Fibroblast of lung (primary cell): ENCODE measurements around the gene KRT20. TPM values are rescaled to one million over a fixed set of nuclear protein-coding genes. Genes with fewer than 3 reads are reported as not detected.
A peak's percentile ranks its signal among the peaks of the same experiment; 100 is the strongest.

ENCODE experiments used
- DNase-seq, 2 donors: peaks; one replicate each; pipeline versions ENCODE4 v3.0.0 to v3.0.0-alpha.2; 2010; ENCODE audit warnings: low read depth in 2 of 2
- H2AFZ ChIP-seq: 2 replicates; pipeline ENCODE4 v1.5.1; 2012; ENCODE audit warnings: low read length, control low read depth, inconsistent platforms
- H3K27ac ChIP-seq: 2 replicates; pipeline ENCODE4 v1.5.1; 2011; ENCODE audit warnings: low read length, control low read depth; ENCODE audit not compliant: insufficient read depth
- H3K27me3 ChIP-seq: 2 replicates; pipeline ENCODE4 v1.5.1; 2011; ENCODE audit warnings: mild to moderate bottlenecking, low read length; ENCODE audit not compliant: control insufficient read depth, insufficient read depth
- H3K36me3 ChIP-seq: 2 replicates; pipeline ENCODE4 v1.5.1; 2011; ENCODE audit warnings: low read length; ENCODE audit not compliant: control insufficient read depth, insufficient read depth
- H3K4me1 ChIP-seq: 2 replicates; pipeline ENCODE4 v1.5.1; 2011; ENCODE audit warnings: low read length; ENCODE audit not compliant: control insufficient read depth, insufficient read depth; ENCODE audit errors: extremely low read depth
- H3K4me2 ChIP-seq: 2 replicates; pipeline ENCODE4 v1.5.1; 2011; ENCODE audit warnings: low read length, control low read depth; ENCODE audit not compliant: insufficient read depth; ENCODE audit errors: extremely low read depth
- H3K4me3 ChIP-seq, 4 experiments: fragments of 200-600 bp in 1 of 4; sonication (generic) in 1 of 4; replicated peaks in 1 of 4; 2 replicates each; pipeline ENCODE4 v1.5.1; 2011 to 2016; ENCODE audit warnings: low read length in 4 of 4, low read depth in 3 of 4, mild to moderate bottlenecking in 3 of 4, control low read depth in 2 of 4, inconsistent platforms in 1 of 4, mixed read lengths in 1 of 4; ENCODE audit not compliant: insufficient read depth in 1 of 4; ENCODE audit errors: control extremely low read depth in 1 of 4
- H3K79me2 ChIP-seq: 2 replicates; pipeline ENCODE4 v1.5.1; 2012; ENCODE audit warnings: mild to moderate bottlenecking, low read length, inconsistent platforms; ENCODE audit not compliant: control insufficient read depth, insufficient read depth
- H3K9ac ChIP-seq: 2 replicates; pipeline ENCODE4 v1.5.1; 2011; ENCODE audit warnings: mild to moderate bottlenecking, low read length, control low read depth; ENCODE audit not compliant: insufficient read depth
- H3K9me3 ChIP-seq: 2 replicates; pipeline ENCODE4 v1.5.1; 2012; ENCODE audit warnings: low read depth, low read length; ENCODE audit not compliant: control insufficient read depth, insufficient read depth
- H4K20me1 ChIP-seq: 2 replicates; pipeline ENCODE4 v1.5.1; 2011; ENCODE audit warnings: low read length; ENCODE audit not compliant: control insufficient read depth, insufficient read depth; ENCODE audit errors: extremely low read depth
- CTCF ChIP-seq, 2 donors: IDR thresholded peaks in 1 of 2; conservative IDR thresholded peaks in 1 of 2; 1 replicate in 1 of 2; 2 replicates in 1 of 2; pipeline ENCODE4 v1.5.1; 2011 to 2012; ENCODE audit warnings: low read length in 2 of 2, control low read depth in 1 of 2, inconsistent platforms in 1 of 2, low read depth in 1 of 2, mild to moderate bottlenecking in 1 of 2
- EZH2 ChIP-seq: IDR thresholded peaks from 2 replicates; pipeline ENCODE4 v1.5.1; 2012; ENCODE audit warnings: low read length, control low read depth, mild to moderate bottlenecking; ENCODE audit errors: missing control alignments
- polyA plus RNA-seq, 2 donors: library from polyadenylated mRNA; depleted of rRNA in 1 of 2; stranded (reverse) in 1 of 2; unstranded in 1 of 2; fragments of >200 nt; gene quantifications; 2 replicates each; pipeline ENCODE4 v1.2.1, GENCODE V29; 2011 to 2012; ENCODE audit warnings: missing spikeins in 1 of 2
- total RNA-seq: library from RNA; depleted of rRNA; stranded (reverse); fragments of >200 nt; gene quantifications from 2 replicates; pipeline ENCODE4 v1.2.1, GENCODE V29; 2014

Gene KRT20
- total and polyA plus RNA-seq, 2 donors (not counting 1 experiment from before 2014, with no cell fraction given), result not detected

- Histone ChIP-seq H3K9me3 (no peaks in the 10 kb centered on the region), H3K79me2 (no peaks in the 10 kb centered on the region), H2AFZ (no peak overlapping the region), H3K27me3 (no peaks in the 10 kb centered on the region), H3K4me3 (no peak overlapping the region), H3K36me3 (no peaks in the 10 kb centered on the region), H3K4me2 (no peak overlapping the region), H3K9ac (no peak overlapping the region), H4K20me1 (no peaks in the 10 kb centered on the region), H3K27ac (no peak overlapping the region), H3K4me1 (no peaks in the 10 kb centered on the region)
- TF ChIP-seq EZH2, result no peak
- no peak for TF ChIP-seq CTCF (conservative IDR thresholded peaks at IDR 0.05 in 1 of 2, IDR thresholded peaks at IDR 0.05 in 1 of 2; ENCODE audit: low read depth in 1 of 2, low read length in 2 of 2)
- no peak for DNase-seq
Observed at GRCh38 chr17:40832840-40833239, 52.2 kb downstream of the KRT20 start.

- no peak overlapping the region for H3K4me3 ChIP-seq
- H3K27me3 ChIP-seq, result no peaks in the 10 kb centered on the region
- no peaks in the 10 kb centered on the region for H3K36me3 ChIP-seq
- H3K79me2 ChIP-seq, result no peaks in the 10 kb centered on the region
- H3K27ac ChIP-seq, result no peak overlapping the region
- no peak overlapping the region for H3K4me2 ChIP-seq
- H3K9me3 ChIP-seq, result no peaks in the 10 kb centered on the region
- TF ChIP-seq CTCF (conservative IDR thresholded peaks at IDR 0.05 in 1 of 2, IDR thresholded peaks at IDR 0.05 in 1 of 2; ENCODE audit: low read depth in 1 of 2, low read length in 2 of 2) (no peak), EZH2 (no peak)
- no peaks in the 10 kb centered on the region for H4K20me1 ChIP-seq
- no peak overlapping the region for H2AFZ ChIP-seq
- no peak overlapping the region for H3K9ac ChIP-seq
- no peak for DNase-seq
- H3K4me1 ChIP-seq, result no peaks in the 10 kb centered on the region
Observed at GRCh38 chr17:40830085-40830776, 54.8 kb downstream of the KRT20 start.

- H3K36me3 ChIP-seq, result no peaks in the 10 kb centered on the region
- no peaks in the 10 kb centered on the region for H3K79me2 ChIP-seq
- H4K20me1 ChIP-seq, result no peaks in the 10 kb centered on the region
- no peak overlapping the region for H2AFZ ChIP-seq
- no peak overlapping the region for H3K9ac ChIP-seq
- no peaks in the 10 kb centered on the region for H3K4me1 ChIP-seq
- no peak overlapping the region for H3K4me2 ChIP-seq
- no peaks in the 10 kb centered on the region for H3K9me3 ChIP-seq
- peak; percentile 50 to 52 for DNase-seq
- no peaks in the 10 kb centered on the region for H3K27me3 ChIP-seq
- H3K27ac ChIP-seq, result no peak overlapping the region
- no peak for TF ChIP-seq EZH2
- no peak for TF ChIP-seq CTCF (conservative IDR thresholded peaks at IDR 0.05 in 1 of 2, IDR thresholded peaks at IDR 0.05 in 1 of 2; ENCODE audit: low read depth in 1 of 2, low read length in 2 of 2)
- H3K4me3 ChIP-seq, result no peak overlapping the region
Observed at GRCh38 chr17:40828454-40829044, 56.5 kb downstream of the KRT20 start.
